MCF 10A (cell line): ENCODE results near the gene SF3B3. TPM values are rescaled to one million over a fixed set of nuclear protein-coding genes. Genes with fewer than 3 reads are reported as not detected.

Experiments used
- BruUV-seq: library from RNA; stranded (reverse); fragments of 400-500 nt; replicated peaks from 2 replicates; lab custom pipeline; 2021; lab: Mats Ljungman, UMichigan
- CTCF ChIA-PET: fragments of 300-600 bp; sonication (Branson Sonifier 250); formaldehyde crosslinking; extraction: SDS; loops from one replicate; lab custom pipeline; 2021; ENCODE audit warnings: antibody characterized with exemption, inconsistent platforms; lab: Yijun Ruan, JAX
- POLR2A ChIA-PET: fragments of 300-600, 350-650 bp; sonication (Branson Sonifier 250); formaldehyde crosslinking; extraction: SDS; loops from one replicate; lab custom pipeline; 2020; ENCODE audit warnings: antibody characterized with exemption, inconsistent platforms; lab: Yijun Ruan, JAX
- DNase-seq: peaks from one replicate; pipeline ENCODE4 v3.0.0-alpha.2; 2018; ENCODE audit not compliant: unreplicated experiment
- H3K27ac Mint-ChIP-seq: one replicate; pipeline ENCODE4 v1.8.0; 2022; ENCODE audit warnings: mild to moderate bottlenecking, low read depth, mixed read lengths; ENCODE audit not compliant: unreplicated experiment
- H3K27me3 Mint-ChIP-seq: one replicate; pipeline ENCODE4 v1.8.0; 2022; ENCODE audit warnings: mixed read lengths; ENCODE audit not compliant: insufficient read depth, unreplicated experiment
- H3K36me3 Mint-ChIP-seq: one replicate; pipeline ENCODE4 v1.8.0; 2022; ENCODE audit warnings: mild to moderate bottlenecking, moderate library complexity, mixed read lengths; ENCODE audit not compliant: insufficient read depth, unreplicated experiment
- H3K4me1 Mint-ChIP-seq: one replicate; pipeline ENCODE4 v1.8.0; 2022; ENCODE audit warnings: mixed read lengths; ENCODE audit not compliant: insufficient read depth, unreplicated experiment
- H3K4me3 Mint-ChIP-seq: one replicate; pipeline ENCODE4 v1.8.0; 2022; ENCODE audit warnings: mild to moderate bottlenecking, moderate library complexity, mixed read lengths; ENCODE audit not compliant: unreplicated experiment
- H3K9me3 Mint-ChIP-seq: one replicate; pipeline ENCODE4 v1.8.0; 2022; ENCODE audit warnings: mixed read lengths; ENCODE audit not compliant: unreplicated experiment
- intact Hi-C: fragments of 100-400 bp; cut with micrococcal nuclease; formaldehyde crosslinking; loops from 2 replicates; pipeline ENCODE4 v1.14.1; 2022
- total RNA-seq: library from RNA; stranded (reverse); gene quantifications from 2 replicates; pipeline ENCODE4 v1.2.3, GENCODE V29; 2022
- TF ChIP-seq, protein P1 (sequence below): fragments of 200-600 bp; IDR thresholded peaks from one replicate; pipeline ENCODE4 v1.8.0; 2022; ENCODE audit warnings: antibody characterized with exemption, mild to moderate bottlenecking; ENCODE audit not compliant: unreplicated experiment

Gene SF3B3
- total RNA-seq, 1 experiment from 2014 or later: 309 TPM

DNA sequence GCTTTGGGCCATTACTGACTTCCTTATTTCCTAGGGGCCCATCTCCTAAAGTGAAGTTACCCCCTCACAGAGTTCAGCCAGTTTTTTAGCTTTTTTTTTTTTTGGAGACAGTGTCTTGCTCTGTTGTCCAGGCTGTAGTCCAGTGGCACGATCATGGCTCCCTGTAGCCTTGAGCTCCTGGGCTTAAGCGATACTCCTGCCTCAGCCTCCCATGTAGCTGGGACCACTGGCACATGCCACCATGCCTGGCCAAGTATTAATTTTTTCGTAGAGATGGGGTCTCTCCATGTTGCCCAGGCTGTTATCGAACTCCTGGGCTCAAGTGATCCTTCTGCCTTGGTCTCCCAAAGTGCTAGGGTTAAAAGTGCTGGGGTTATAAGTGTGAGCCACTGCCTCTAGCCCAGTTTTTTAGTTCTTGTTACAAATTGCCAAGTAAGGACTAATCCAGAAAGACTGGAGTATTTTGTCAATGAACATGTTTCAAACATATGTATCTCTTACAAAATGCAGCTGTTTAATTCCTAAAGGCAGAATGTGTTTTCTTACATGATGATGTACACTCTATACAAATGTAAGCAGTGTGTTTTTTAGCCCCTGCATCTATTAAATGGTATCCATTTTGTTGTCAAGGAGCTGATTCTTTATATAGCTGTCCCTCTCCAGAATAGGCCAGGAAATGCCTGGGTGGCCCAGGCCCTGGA lies 73.7 kb downstream of the SF3B3 start:
- TF ChIP-seq, protein P1, sequence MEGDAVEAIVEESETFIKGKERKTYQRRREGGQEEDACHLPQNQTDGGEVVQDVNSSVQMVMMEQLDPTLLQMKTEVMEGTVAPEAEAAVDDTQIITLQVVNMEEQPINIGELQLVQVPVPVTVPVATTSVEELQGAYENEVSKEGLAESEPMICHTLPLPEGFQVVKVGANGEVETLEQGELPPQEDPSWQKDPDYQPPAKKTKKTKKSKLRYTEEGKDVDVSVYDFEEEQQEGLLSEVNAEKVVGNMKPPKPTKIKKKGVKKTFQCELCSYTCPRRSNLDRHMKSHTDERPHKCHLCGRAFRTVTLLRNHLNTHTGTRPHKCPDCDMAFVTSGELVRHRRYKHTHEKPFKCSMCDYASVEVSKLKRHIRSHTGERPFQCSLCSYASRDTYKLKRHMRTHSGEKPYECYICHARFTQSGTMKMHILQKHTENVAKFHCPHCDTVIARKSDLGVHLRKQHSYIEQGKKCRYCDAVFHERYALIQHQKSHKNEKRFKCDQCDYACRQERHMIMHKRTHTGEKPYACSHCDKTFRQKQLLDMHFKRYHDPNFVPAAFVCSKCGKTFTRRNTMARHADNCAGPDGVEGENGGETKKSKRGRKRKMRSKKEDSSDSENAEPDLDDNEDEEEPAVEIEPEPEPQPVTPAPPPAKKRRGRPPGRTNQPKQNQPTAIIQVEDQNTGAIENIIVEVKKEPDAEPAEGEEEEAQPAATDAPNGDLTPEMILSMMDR: no peak
- ChIA-PET CTCF (interaction anchor here (0.6 to 1.2 kb wide), 5 partner anchors 42 to 64 kb away, joined by 3 to 4 read pairs (median 3); no protein-coding TSS in a partner anchor), POLR2A (no interaction called here)
- no peak for DNase-seq
- Mint-ChIP-seq H3K9me3 (no peaks in the 10 kb centered on the region), H3K27me3 (peaks cover 17% of the 10 kb centered on the region), H3K4me3 (no peak overlapping the region), H3K36me3 (peaks cover 8% of the 10 kb centered on the region), H3K4me1 (peaks cover 15% of the 10 kb centered on the region), H3K27ac (no peak overlapping the region)
- BruUV-seq: no TSS peak
- intact Hi-C loops: no loop called here

DNA sequence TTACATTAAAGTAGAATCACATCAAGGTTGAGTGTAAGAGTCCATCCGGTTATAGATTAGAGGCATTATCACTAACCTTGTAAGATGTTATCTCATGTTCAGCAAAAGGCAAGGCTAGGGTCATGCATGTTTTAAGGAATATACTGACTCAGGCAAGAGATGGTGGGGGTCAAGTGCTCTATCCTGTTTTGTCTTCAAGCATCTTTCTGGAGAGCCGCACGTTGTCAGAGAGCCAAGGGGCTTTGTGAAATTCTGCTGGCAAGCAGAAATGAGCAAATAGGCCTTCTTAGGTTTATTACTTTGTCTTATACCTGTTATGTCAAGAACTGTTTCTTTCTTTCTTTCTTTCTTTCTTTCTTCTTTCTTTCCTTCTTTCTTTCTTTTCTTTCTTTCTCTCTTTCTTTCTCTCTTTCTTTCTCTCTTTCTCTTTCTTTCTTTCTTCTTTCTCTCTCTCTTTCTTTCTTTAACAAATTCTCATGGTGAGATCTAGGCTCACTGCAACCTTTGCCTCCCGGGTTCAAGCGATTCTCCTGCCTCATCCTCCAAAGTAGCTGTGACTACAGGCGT lies 75.4 kb downstream of the SF3B3 start:
- Mint-ChIP-seq H3K27me3 (peaks cover 17% of the 10 kb centered on the region), H3K4me3 (no peak overlapping the region), H3K4me1 (peaks cover 13% of the 10 kb centered on the region), H3K27ac (no peak overlapping the region), H3K9me3 (no peaks in the 10 kb centered on the region), H3K36me3 (peaks cover 8% of the 10 kb centered on the region)
- intact Hi-C loops: no loop called here
- no peak for DNase-seq
- no TSS peak for BruUV-seq
- TF ChIP-seq, protein P1: no peak
- ChIA-PET CTCF (interaction anchor here (1.2 kb wide), 1 partner anchor 8 kb away, joined by 5 read pairs; no protein-coding TSS in a partner anchor), POLR2A (no interaction called here)

DNA sequence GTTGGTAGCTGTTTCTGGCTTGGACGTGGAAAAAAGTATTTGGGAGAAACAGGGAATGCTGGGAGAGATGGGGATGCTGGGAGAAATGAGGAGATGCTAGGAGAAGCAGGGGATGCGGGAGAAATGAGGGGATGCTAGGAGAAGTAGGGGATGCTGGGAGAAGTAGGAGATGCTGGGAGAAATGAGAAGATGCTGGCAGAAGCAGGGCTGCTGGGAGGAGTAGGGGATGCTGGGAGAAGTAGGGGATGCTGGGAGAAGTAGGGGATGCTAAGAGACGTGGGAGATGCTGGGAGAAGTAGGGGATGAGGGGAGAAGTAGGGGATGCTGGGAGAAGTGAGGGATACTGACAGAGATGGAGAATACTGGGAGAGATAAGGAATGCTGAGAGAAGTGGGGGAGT lies 77.1 kb downstream of the SF3B3 start:
- peaks cover 8% of the 10 kb centered on the region for H3K36me3 Mint-ChIP-seq
- no peak for DNase-seq
- no peaks in the 10 kb centered on the region for H3K9me3 Mint-ChIP-seq
- BruUV-seq: no TSS peak
- TF ChIP-seq, protein P1: no peak
- H3K4me1 Mint-ChIP-seq: no peaks in the 10 kb centered on the region
- intact Hi-C loops: no loop called here
- ChIA-PET POLR2A (no interaction called here), CTCF (interaction anchor here (0.6 kb wide), 1 partner anchor 116 kb away, joined by 3 read pairs; no protein-coding TSS in a partner anchor)
- H3K27ac Mint-ChIP-seq: no peak overlapping the region
- H3K4me3 Mint-ChIP-seq: no peak overlapping the region
- H3K27me3 Mint-ChIP-seq: peaks cover 17% of the 10 kb centered on the region
